Endometrium (tissue), 2 donors: ENCODE data around the gene CENPS.
"Not testable (repeated sequence)": the region's sequence is repeated elsewhere in the genome, so short reads cannot be mapped to it uniquely, and the experiment has no call there.

Source experiments
- FAIRE-seq: peaks from 2 replicates; lab custom pipeline; 2012; peaks lifted over from hg19 to GRCh38; lab: Jason Lieb, UNC
- donor health status: control.
- donor health status: control.

Gene CENPS

GRCh38 chr1:10430216-10431069, at the start of gene CENPS:
TSS of gene CENPS (plus strand) at chr1:10430433. CDS start at chr1:10430518, 85 bp downstream.
- FAIRE-seq, result no peak

- FAIRE-seq, result no peak
Measured at GRCh38 chr1:10380594-10381275, 49.5 kb upstream of the CENPS start.

GRCh38 chr1:10383630-10384029, 46.6 kb upstream of the CENPS start:
- FAIRE-seq, result no peak

GRCh38 chr1:10384219-10384618, 46.0 kb upstream of the CENPS start:
- FAIRE-seq, result no peak

- FAIRE-seq, result no peak
Measured at GRCh38 chr1:10386761-10387676, 43.2 kb upstream of the CENPS start.

- peak; percentile 21 for FAIRE-seq
Measured at GRCh38 chr1:10387677-10388386, 42.4 kb upstream of the CENPS start.

GRCh38 chr1:10388387-10388715, 41.9 kb upstream of the CENPS start:
- no peak for FAIRE-seq

- FAIRE-seq, result no peak
Measured at GRCh38 chr1:10389271-10389973, 40.8 kb upstream of the CENPS start.

GRCh38 chr1:10396870-10397269, 33.4 kb upstream of the CENPS start:
- no peak for FAIRE-seq

- FAIRE-seq, result no peak
Measured at GRCh38 chr1:10398278-10398733, 31.9 kb upstream of the CENPS start.

GRCh38 chr1:10398734-10399443, 31.3 kb upstream of the CENPS start, which contains the start of gene PGD:
TSS of gene PGD (plus strand) at chr1:10399064. CDS start at chr1:10399118, 54 bp downstream.
- FAIRE-seq, result peak; percentile 74

GRCh38 chr1:10399444-10399941, 30.7 kb upstream of the CENPS start:
- no peak for FAIRE-seq

- FAIRE-seq, result no peak
Measured at GRCh38 chr1:10400013-10400412, 30.2 kb upstream of the CENPS start.

GRCh38 chr1:10401281-10401680, 29.0 kb upstream of the CENPS start:
- no peak for FAIRE-seq

GRCh38 chr1:10402729-10403274, 27.4 kb upstream of the CENPS start:
- FAIRE-seq, result no peak

GRCh38 chr1:10407201-10407600, 23.0 kb upstream of the CENPS start:
- FAIRE-seq, result no peak

- FAIRE-seq, result no peak
Measured at GRCh38 chr1:10415211-10415930, 14.9 kb upstream of the CENPS start.

GRCh38 chr1:10415967-10416366, 14.3 kb upstream of the CENPS start:
- FAIRE-seq, result not testable (repeated sequence)

GRCh38 chr1:10418741-10419140, 11.5 kb upstream of the CENPS start:
- not testable (repeated sequence) for FAIRE-seq
